Cerebellar nuclear complex (tissue), 1 donor: ENCODE measurements around the gene SPATA20.

Source experiments
- DNase-seq, 2 experiments: peaks; one replicate each; lab custom pipeline; 2025; lab: John Stamatoyannopoulos, UW

The SPATA20 gene

GRCh38 chr17:50547035-50547735, at the start of gene SPATA20:
Gene SPATA20 (plus strand): TSS chr17:50547174. CDS start chr17:50547209, 35 bp downstream.
- peak in 1 of 2 experiments; percentile 77 for DNase-seq

DNA sequence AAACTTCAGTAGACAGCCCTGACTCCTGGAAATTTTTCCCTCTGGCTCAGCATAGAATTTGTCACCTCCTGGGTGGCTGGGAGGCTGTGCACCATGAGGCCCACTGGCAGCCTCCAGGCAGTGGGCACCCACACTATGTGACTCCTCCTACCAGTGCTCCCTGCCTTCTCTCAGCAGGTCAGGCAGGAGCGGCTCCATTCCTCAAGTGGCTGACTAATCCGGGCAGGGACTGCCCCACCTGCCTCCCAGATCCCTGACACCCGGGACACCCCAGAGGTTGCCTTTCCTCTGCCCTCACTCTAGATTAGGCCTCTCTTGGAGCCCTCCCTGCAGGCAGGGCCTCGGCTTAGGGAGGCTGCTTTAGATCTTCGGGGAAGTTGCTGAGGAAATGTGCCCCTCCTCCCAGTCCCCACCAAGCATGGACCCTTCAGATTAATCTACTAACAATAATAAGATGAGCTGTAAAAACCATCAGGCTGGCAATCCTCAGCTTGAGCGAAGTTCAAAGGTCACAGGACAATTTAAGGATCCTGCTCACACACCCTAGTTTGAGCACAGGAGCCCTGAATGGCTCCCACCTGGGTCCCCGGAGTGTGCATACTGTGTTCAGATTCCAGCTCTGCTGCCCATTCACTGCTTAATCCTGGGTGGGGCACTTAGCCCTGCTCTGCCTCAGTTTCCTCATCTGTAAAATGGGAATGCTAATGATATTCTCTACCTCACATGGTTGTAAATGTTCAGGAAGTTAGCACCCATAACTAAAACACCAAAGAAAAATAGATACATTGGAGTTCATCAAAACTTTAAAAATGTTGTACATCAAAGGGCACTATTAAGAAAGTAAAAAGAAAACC, 48.7 kb upstream of the SPATA20 start:
- DNase-seq: no peak

DNA sequence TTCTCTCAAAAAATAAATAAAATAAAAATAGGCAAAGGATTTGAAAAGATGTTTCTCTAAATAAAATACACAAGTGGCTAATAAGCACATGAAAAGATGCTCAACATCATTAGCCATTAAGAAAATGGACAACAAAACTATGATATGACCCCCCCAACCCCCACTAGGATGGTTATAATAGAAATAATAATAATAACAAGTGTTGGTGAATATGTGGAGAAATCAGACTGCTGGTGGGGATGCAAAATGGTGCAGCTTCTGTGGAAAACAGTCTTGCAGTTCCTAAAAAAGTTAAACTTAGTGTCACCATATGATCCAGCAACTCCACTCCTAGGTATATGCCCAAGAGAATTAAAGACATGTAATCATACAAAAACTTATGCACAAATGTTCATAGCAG, 47.7 kb upstream of the SPATA20 start:
- no peak for DNase-seq

GRCh38 chr17:50499721-50500120, 47.3 kb upstream of the SPATA20 start:
- DNase-seq: no peak

DNA sequence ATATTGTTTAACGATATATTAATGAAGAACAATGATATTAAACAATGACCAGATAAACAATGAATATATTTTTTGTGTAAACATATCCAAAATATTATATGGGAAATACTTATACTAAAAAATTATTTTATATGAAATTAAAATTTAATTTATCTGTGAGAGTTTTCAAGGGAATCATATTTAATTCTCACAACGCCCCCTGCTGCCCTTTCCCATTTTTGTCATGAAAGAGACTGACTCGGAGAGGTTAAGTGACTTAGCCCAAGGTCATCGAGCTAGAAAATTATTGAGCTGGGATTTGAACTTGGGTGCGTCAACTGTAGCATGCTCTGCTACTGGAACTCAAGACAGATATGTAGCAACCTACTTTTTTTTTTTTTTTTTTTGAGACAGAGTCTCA, 45.9 kb upstream of the SPATA20 start:
- DNase-seq: no peak

DNA sequence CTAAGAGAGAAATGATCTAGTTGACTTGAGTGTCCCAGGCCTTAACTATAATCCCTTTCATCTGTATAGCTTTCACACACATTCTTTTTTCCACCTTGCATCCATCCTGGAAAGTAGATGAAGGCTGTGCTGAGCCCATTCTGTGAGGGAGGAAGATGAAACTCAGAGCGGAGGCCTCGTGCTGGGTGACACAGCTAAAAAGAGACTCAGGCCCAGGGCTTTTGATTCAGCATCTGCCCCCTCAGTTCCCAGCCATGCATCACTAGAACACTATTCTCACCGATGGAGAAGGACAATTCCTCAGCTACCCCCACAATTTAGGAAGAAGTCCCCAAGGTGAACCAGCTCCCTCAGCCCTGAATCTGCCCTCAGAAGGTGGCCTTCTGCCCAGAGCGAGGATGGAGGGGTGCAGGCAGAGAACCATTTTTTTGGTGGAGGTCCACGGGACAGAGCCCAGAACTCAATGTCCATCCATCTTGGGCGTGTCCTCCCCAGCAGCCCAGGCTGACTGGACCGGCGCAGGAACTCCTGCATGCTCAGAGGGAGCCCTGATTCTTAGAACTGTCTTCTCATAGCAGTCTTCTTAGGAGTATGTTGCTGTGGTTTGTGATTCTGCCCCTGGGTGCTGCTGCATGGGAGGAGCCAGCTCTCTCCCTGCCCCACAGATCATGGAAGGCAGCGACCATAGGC, 44.5 kb upstream of the SPATA20 start:
- no peak for DNase-seq

DNA sequence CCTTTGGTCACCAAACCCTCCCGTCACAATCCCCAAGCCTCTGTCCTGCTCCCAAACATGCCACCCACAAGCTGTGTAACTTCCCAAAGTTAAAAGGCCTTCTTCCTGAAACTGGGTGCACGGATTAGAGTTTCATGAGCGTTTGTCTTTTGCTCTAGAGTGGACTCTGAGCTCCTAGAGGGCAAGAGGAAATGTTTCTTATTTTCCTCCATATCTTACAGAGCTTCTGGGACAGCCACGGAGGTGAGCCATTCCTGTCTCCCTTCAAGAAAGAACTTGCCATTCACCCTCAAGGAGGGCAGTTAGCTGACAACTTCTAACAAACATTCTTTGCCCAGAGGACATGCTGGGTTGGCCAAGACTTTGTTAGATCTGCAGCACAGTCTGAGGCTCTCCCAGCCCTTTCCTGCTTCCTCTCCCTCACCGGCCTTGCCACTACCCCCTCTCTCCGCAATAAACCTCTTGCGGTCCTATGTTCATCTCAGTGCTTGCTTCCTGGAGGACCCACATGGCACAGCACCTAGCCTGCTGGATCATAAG, 41.3 kb upstream of the SPATA20 start:
- DNase-seq: no peak

GRCh38 chr17:50506298-50506697, 40.7 kb upstream of the SPATA20 start:
- DNase-seq: no peak

GRCh38 chr17:50507871-50508572, 39.0 kb upstream of the SPATA20 start, which contains the start of gene MYCBPAP:
Gene MYCBPAP (plus strand): TSS chr17:50508439. CDS start chr17:50508675, 236 bp downstream.
- DNase-seq: no peak

GRCh38 chr17:50508573-50509460, 38.2 kb upstream of the SPATA20 start:
- DNase-seq: no peak

DNA sequence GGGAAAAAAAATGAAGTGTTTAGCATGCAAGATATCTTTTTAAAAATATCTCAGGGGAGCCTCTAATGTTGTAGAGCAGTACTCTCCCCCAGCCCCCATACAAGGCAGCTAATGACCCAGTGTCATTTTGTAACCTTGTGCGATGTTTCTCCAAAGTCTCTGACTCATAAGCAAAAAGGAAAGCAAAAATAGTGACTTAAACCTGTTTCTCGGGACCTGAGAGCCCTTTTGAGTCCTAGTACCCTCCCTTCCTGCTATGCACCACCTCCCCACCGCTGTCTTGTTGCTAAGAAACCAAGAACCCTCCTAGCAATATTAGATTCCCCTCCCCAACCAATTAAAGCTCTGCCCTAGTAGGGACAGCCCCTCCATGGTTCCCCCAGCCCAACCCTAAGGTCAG, 35.9 kb upstream of the SPATA20 start:
- DNase-seq: no peak

- no peak for DNase-seq
These were observed 33.5 kb upstream of the SPATA20 start for GRCh38 chr17:50513495-50513894.

DNA sequence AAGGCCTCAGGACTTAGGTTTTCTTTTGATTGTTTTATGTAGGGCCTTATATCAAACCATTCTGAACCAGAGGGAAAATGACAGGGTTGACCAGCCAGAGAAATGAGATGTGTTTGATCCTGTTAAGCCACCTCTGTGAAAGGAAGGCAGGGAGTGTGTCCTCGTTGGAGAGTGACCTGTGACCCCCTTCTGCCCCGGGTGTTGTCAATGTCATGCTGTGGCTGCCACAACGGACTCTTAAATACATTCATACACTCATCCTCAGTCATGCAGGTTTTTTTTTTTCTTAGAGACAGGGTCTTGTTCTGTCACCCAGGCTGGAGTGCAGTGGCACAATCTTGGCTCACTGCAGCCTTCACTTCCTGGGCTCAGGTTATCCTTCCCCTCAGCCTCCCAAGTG, 32.6 kb upstream of the SPATA20 start:
- DNase-seq: no peak

DNA sequence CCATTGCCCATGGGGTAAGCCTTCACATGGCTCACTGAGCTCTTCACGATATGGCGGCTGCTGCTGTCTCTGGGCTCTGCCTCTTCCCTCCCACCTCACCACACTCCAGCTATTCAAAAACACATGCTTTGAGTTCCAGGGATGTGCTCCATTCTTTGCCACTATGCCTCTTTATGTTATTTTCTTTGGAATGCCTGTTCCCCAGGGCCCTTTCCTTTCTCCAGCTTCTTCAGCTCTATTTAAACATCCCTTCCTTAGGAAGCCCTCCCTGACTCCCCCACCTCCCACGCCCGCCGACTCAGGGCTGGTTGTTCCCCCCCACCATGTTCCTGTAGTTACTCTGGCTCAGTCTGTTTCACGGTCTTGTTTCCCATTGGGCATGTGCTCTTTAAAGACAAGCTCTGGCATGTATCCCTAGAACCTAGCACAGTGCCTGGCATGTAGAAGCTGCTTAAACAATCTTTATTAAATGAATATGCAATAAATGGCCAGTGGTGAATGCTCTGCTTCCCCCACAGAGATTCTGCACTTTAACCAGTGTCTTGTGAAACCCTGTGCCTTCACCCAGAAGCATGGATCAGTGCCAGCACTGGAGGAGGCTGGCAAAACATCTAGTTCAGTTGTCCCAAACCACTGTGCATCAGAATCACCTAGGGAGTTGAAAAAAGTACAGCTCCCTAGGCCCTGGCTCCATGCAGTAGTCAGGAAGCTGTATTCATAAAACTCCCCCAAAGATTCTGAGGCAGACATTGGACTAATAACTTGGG, 31.9 kb upstream of the SPATA20 start:
- no peak for DNase-seq

DNA sequence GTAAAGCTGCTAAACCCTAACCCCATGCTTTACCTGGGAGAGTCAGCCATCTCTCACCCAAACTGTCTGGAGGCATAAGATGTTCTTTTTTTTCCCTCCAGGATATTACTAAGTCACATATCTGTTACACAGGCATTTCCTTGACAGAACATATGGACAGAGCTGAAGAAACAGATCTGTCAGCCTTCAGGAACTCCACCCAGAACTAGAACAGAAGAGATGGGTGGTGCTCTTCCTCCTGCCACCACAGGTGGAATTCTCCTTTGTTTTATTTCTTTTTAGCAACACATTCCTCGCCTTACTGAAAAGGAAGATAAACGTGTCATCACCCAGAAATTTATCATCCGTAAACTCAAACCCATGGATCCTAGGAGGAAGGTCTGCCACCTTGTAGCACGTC, 30.0 kb upstream of the SPATA20 start:
- no peak for DNase-seq

DNA sequence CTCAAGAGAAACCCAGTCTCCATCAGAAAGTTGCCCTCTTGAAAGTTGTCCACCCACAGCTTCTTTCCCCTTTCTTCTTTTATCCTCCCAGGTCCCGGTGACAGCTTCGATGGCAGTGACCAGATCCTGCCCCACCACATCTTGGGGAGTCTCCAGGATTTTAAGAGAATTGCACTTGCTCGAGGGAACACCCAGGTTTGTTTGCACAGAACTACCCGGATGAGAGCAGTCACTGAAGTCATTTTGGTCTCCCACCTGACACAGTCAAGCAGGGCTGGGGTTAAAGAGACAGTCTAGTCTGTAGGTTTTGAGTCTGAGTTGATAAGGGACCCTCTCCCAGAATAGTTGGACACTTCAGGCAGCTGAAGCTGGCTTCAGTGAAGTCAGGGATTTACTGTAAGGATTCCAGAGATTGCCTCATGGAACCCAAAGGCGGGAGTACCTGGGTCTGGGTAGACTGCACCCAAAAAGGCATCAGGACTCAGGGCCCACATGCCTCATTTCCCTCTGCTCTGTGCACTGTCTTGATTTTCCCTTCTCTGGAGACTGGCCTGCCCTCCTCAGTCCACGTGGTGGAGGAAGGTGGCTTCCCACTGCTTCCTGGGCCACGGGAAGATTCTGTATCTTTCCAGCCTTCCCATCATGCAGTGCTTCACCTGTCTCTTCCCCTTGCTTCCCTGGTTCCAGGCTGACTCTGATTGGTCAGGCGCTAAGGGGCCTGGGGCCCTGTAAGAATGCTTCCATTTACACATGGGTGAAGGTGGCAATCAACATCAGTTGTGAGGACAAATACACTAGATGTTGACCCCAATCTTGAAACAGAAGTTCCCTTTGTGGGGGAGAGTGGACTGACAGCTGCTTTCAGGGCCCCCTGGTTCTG, 29.2 kb upstream of the SPATA20 start:
- no peak for DNase-seq

DNA sequence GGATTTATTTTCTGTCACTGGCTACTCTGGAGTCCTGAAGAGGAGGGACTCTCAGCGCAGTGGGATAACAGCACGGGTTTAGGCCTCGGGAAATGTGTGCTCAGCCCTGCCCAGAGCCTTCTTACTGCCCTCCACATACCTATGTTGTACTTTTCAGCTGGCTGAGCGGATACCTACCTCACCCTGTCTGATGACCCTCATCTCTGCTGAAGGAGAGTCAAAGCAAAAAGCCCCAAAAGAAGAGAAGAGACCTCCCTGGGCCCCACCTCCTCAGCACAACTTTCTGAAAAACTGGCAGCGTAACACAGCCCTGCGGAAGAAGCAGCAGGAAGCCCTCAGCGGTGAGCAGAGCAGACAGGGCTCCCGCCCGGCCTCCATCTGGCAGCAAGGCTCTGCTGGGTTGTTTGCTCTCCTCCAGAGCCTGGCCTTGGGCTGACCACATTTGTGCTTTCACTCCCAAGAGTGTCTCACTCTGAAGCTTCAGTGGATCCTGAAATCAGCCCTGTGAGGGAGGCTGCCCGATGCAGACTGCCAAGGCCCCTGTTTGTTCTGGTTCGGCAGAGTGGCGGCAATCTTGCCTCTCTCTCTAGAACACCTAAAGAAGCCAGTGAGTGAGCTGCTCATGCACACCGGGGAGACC, 28.5 kb upstream of the SPATA20 start:
- peak; percentile 18 to 61 for DNase-seq

- DNase-seq: no peak
These were observed 27.7 kb upstream of the SPATA20 start for GRCh38 chr17:50519141-50519834.
